CD4-positive, alpha-beta T cell treated with Interleukin-10 for 1 hour (primary cell): Measurements from ENCODE around the gene FAM13C.

ENCODE experiments used
- DNase-seq: peaks from one replicate; pipeline ENCODE4 v3.0.0-alpha.2; 2020

Gene FAM13C

DNA sequence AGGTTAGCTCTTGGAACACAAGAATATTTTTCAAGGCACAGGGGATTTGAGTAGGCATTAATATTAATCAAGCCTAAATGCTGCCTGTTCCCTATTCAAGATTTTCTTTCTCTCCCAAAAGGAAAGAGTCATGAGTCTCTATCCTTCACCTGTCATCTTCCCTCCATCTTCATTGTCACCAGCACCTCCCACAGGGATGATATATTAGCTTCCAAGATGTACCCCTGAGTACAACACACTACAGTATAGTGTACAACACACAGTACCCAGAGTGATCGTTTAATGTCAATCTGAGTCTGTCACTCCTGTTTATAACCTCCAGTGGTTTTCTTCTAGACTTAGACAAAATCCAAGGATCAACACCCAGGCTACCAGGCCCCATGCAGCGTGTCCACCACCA lies 50.1 kb downstream of the FAM13C start:
- no peak for DNase-seq

DNA sequence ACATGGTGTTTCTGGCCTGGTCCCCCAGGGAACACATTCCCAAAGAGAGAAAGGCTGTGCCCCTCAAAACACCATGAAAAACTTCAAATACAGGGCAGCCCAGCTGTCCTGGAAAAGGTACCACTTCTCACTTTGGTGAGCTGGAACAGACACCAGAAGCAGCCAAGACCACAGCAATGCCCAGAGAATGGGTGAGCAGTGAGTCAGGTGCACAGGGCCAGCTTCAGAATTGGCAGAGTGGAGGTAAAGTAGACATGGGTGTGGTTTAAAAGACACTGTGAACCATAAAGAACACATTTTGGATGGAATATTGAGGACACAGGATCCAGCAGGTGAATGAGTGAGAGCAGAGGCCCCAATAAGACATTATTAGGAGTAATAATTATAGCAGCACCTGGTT lies 51.3 kb downstream of the FAM13C start:
- no peak for DNase-seq

DNA sequence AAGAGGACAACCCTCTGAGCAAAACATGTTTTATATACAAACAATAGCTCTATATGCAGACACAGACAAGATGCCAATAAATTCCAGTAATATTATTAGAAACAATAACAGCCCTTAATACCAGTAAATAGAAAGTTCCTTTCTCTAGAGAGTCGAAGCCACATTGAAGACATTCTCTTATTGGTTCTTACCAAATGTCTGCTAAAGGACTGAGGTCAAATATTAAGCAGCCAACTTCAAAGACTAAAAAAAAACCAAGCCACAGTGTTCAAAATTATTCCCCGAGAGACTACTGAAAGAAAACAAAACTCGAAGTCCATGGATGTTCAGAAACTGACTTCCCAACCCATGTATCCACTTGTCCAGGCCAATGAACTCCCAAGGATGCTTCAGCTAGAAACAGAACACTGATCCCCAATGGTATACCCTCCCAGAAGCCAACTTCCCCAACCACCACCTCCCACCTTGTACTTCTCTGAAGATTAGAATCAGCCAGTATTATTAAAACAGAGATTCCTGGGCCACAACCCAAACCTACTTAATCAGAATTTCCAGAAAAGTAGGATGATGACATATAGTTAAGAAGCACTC lies 51.9 kb downstream of the FAM13C start:
- DNase-seq: no peak

DNA sequence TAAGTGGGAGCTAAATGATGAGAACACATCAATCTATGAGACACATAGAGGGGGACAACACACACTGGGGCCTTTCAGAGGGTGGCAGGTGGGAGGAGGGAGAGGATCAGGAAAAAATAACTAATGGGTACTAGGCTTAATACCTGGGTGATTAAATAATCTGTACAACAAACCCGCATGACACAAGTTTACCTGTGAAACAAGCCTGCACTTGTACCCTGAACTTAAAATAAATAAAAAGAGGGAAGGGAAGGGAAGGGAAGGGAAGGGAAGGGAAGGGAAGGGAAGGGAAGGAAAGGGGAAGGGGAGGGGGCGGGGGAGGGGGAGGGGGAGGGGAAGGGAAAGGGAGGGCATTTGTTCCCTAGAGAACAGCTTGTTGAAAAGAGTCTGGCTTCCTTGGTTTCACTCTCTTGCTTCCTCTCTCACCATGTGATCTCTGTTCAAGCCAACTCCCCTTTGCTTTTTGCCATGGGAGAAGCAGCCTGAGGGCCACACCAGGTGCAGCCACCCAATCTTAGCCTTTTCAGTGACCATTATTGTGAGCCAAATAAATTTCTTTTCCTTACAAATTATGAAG lies 57.7 kb downstream of the FAM13C start:
- DNase-seq: no peak

DNA sequence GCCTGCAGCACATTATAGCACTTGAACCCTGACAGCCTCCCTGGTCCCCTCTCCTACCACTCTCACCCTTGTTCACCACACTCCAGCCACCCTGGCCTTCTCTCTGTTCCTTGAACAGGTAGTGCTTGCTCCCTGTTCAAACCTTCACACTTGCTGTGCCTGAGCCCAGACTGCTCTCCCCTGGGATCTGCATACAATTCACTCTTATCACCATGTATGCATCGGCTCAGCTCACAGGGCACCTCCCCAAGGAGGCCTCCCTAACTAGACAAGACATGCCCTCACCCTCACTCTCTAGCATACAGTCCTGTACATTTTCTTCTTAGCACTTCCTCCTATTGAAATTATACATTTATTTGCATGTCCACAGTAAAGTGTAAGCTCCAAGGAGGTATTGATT lies 59.3 kb downstream of the FAM13C start:
- DNase-seq: no peak

DNA sequence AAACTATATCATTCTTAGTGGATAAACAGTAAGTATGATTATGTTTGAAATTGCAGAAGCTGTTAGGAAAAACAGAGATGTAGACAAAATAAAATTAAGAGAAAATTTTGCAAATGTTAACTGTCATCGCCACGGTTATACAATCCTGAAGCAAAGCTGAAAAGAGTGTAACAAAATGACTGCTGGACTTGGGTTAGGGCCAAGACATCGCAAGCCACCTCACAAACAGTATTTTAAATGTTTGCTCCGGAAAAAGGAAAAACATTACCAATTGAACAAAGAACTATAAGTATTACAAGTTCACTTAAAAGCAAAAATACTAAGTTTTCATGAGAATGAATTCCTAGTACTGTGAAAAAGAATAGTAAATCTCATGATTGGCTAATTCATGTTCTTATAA lies 60.0 kb downstream of the FAM13C start:
- DNase-seq: no peak

DNA sequence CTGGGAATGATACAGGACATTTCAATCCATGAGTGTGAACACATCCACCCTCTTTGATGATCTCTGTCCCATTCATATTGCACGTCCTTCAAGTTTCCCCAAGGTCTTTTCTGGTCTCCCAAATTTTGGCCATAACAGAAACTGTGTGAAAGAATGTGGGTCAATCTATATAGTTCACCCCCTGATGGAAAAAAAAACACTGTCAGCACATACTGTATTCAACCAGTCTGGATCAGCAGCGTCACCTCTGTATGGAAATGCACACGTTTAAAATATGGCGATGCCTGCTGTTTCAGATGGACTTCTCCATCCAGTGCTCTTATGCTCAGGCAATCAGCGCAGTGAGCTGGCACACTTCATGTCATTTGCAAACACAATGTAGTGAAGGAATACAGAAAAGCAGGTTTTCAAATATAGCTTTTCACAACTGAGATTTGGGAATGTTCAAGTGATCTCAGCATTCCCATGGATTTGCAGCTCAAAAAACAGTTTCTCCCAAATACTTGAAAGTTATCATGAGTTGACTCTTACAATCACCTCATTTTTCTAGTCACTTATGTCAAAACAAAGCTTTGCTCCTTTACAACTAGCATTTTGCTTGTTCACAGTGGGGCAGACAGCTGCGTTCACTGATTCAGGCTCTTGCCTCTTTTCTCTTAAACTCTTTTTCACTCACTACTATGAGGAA lies 61.1 kb downstream of the FAM13C start:
- DNase-seq: no peak

DNA sequence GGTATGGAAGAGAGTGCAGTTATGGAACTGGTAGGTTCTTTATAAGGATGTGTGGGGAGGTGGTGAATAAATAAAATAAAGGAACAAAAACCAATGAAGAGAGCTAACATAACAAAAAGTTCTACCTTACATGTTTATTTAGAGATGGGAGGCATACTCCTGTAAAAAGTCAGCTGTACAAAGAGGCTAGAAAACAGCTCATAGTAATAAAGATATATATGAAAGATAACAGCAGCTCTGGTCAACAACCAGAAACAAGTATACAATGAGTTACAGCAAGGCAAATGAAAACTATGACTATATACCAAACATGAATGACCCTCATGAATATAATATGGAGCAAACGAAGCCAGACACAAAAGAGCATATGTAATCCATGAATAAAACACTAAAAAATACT lies 62.0 kb downstream of the FAM13C start:
- no peak for DNase-seq

DNA sequence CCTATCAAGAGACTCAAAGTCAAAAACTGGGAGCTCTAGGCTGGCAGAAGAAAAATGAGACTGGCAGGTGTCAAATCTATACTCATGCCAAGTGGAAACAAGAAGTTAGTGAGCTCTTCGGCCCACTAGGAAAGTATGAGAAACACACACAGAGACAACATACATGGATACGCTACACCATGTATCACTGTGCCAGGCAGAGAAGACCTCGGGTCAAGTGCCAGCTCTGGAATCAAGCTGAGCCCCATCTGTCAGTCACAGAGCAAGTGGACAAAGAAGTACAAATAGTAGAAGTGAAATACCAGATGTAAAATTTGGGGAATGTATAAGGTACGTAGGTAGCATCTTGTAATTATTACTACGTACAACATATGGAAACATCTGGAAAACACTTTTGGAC lies 62.4 kb downstream of the FAM13C start:
- DNase-seq: no peak

DNA sequence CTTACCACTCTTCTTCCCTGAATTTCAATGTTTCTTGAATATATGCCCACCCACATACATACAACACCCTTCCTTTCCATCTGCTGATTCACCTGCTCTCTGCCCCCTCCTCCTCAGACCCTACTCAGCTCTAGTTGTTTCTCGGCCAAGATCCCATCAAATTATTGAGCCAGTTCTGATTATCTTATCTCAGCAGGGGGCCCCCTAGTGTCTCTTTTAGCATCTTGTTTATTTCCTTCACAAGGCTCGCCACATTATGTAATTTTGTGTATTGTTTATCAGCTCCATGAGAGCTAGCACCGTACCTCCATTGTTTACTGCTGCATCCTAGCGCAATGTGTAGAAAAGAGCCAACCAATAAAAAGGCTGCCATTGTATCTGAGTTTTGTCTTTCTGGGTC lies 71.9 kb downstream of the FAM13C start:
- DNase-seq: no peak

DNA sequence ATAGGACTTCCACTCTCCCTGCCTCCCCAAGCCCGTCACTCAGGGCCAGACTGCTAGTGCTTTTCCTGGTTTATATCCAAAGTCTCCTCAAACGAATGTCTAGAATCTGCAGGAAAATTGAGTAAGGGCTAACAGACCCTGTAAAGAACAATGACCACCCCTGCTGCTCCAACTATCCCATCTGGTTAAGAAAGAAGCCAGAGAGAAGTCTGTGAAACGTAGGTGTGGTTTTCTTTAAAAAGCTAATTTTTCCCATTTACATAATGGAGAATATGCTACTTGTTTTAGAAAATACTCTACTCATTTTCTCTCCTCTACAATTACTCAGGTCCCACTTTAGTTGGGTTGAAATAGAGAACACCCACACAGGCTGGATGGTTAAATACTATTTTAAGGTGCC lies 72.5 kb downstream of the FAM13C start:
- no peak for DNase-seq

DNA sequence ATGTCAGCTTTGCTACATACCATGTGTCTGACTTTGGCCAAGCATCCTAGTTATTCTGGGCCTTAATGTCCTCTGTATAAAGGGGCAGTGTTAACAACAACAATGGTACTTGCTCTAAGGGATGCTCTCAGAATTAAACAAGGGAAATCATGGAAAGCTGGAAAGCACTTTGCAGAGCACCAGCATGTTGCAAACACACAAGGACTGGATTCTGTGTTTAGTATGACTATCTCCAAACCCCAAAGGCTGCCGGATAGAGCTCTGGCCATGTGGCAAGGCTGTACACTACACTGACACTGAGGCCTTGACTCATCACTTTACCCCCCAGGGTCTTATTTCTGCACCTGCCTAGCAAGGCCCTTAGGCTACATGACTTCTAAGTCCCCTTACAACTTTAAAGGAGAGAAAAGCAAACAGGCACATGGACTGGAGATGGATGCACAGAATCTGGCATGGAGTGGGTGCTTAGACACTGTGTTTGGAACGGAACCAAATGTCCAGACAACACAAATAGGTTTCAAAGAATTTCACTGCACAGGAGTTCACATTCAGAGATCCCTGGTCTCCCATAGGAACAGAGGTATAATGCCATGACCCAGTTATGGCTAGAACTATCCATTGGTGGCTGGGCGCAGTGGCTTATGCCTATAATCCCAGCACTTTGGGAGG lies 74.6 kb downstream of the FAM13C start:
- DNase-seq: no peak

DNA sequence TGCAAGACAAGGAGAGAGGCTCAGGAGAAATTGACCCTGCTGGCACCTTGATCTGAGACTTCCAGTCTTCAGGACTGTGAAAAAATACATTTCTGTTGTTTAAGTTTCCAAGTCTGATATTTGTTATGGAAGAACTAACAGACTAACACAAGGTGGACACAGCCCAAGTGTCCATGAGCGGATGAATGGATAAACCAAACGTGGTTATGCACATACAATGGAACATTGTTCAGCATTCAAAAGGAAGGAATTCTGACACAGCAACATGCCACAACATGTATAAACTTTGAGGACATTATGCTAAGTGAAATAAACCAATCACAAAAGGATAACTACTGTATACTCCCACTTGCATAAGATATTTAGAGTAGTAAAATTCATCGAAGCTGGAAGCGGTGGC lies 76.5 kb downstream of the FAM13C start:
- no peak for DNase-seq

DNA sequence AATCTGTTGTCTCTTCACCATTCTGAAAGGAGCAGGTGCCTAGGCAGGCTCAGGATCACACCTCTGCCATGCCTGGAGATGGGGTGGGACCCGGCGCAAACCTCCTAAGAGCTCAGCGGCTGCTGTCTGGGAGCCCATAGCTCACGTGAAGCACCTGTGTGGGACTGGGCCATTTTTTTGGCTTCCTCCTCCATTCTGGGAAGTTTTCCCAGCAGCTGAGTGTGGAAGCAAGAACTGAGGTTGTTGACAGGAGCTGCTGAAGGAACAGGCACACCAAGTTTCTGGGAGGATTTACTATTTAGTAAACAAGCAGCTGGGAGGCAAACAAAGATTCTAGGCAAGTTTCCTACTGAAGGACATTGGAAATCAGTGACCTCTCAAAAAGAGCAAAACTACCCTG lies 77.3 kb downstream of the FAM13C start:
- DNase-seq: no peak

DNA sequence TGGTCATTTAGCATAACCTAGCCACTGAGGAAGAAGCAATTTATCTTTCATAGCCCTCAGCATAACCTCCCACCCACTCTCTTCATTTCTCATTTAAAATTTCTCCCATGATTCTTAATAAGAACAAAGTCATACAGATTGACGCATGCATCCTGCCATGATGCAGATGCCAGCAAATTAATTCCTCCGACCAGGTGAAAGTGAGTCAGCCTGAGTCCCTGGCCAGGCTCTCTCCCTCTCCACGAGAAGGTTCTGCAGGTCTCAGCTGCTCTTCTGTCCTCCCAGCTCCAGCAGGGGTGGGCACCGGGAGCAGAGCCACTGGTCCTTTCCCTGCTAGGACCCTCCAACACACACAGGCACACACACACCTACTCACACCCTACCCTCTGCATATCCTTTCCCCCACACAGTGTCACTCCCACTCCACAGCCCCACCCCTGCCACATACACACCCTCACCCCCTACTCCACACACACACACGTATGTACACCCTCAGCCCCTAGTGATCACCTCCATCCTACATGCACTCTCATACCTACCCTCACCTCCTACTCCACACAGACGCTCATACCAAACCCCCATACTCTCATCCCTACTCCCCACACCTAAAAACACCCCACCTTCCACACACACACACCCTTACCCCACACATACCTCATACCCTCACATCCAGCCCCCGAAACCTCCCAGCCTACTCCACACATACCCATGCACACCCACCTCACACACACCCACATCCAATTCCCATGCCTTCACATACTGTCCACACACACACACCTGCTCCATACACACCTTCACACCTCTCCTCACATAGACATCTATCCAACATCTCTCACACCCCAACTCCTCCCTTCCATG lies 78.0 kb downstream of the FAM13C start:
- DNase-seq: no peak

DNA sequence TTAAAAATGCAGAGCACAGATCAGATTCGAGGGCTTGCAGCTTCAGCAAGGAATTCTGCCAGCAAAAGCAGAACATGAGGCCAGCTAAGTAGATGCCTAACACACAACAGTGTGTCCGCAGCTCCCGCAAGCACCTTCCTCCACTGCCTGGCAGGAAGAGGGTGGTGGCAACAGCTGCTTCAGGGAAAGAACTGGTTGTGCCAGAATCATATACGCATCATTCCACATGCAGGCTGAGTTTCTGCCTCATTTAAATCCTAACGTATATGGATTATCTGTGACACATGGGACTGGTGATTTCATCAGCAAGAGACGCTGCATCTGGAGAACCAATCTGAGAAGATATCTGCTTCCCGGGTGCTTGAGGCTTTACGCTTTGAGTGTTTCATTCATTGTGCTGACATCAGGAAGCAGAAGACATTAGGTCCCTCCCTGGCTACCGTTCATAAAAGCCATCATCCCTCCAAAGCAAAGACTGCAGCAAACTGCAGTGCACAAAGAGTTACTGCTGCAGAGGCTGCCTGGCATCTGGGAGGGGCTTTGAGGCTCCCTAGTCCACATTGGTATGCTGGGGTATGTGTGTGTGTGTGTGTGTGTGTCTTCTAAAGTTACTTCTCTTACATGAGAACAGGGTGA lies 78.8 kb downstream of the FAM13C start:
- no peak for DNase-seq

DNA sequence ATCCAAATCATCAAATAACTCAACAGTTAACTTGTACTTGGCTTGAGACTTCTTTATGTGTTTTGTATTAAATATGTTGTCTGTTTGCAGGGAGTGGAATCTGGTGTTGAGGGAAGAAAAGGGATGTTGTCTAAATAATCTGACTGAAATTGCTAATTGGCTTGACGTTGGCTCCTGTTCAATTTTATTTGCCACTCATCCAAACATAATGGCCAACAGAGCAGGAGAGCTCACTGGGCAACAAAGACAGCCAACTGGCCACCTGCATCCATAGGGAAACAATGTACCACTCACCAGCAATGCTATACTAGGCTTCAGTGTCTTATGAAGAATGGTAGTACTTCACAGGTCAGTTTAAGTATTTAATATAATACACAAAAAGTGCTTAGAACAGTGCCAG lies 80.5 kb downstream of the FAM13C start:
- no peak for DNase-seq

DNA sequence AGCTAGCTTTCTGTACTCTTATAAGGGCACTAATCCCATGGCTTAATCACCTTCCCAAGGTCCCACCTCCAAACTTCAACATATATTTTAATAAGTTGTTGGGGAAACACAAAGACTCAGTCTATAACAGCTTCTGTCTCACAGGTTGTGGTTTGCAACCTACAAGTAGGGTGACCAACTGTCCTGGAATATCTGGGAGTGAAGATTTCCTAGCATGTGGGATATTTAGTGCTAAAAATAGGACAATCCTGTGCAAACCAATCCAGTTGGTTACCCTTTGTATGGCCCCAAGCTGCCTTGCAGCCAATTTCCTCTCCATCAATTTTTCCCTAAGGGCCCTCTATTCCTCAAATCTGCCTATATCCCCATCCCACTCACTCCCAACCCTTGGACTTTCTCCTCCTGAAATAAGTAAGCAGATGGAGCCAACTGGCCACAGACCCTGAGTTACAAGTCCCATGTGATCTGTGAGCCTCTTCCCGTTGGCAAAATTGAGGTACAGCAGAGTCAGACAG lies 82.3 kb downstream of the FAM13C start:
- no peak for DNase-seq

DNA sequence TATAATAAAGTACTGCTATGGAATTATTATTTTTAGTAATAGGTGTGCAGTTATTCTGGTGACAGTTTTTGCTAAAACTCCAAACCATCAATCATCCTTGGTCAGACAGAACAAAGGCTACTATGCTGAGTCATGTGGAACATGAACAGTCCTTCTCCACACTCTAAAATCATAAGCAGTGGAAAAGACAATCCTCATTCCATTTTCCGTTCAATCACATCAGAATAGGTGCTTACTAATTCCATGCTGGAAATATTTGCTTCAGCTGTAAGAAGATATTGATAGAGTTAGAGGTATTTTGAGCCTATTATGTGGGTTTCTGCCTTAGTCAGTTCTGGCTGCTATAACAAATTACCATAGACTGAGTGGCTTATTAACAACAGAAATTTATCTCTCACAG lies 82.9 kb downstream of the FAM13C start:
- DNase-seq: no peak

DNA sequence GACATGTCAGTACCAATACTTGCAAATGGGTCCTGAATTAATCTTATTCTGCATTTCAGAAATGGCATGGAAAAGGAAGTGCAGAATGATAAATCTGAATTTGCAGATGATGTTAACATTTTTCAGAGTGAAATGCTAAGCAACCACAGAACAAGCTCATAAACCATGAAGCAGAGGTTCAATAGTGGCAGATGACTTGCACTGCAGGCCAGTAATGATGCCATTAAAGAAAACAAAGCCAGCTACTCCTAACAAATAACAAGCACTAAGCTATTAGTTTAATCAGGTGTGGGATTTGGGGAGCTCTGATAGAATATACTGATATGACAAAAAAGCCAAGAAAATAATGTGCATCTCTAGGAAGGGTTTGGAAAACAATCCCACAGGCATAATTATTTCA lies 85.4 kb downstream of the FAM13C start:
- no peak for DNase-seq

DNA sequence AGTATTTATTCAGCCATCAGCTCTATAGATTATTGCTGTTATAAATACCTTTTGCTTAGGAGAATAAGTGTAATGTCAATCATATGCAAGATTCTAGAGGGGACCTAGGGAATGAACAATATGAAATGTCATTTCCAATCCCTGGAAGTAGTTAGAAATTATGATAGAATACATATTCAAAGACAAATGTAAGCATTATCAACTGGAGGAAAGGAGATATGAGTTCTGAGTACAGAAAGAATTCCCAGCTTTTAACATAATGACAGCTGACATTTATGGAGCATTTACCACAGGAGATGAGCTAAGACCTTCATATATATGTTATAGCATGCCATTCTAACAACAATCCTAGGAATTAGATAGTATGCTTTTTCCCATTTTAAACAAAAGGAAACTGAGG lies 86.2 kb downstream of the FAM13C start:
- DNase-seq: no peak

DNA sequence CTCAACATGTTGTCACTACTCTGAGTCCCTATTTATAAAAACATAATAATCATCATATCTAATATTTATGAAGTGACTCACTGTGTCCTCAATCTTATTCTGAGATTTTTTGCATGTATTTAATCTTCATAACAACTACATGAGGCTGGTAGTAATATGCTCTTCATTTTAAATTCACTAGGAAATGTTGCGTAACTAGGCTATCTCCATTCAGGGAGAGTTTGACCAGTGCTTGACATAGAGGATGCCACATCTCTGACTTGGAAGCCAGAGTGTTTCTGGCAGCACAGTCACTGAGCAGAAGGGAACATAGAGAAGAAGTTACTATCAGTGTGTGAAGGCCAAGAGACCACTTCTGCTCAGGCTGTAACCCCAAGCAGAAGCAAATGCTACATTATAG lies 88.9 kb downstream of the FAM13C start:
- no peak for DNase-seq

DNA sequence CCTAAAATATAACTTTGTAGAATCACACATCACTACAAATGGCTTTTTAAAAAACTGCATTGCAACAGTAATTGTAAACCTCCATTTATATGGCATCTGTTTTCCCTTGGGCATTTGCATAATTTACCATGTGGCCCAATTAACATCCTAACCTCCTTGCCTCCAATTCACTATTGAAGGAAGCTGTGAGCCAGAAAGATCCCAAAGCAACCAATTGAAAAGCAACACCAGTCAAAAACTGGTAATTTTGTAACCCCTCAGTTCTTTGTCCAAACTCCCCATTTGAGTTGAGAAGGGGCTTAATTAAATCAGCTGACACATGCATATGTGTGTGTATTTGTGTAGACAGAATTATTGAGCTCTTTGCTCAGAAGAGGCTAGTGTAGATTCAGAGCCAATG lies 90.3 kb downstream of the FAM13C start:
- no peak for DNase-seq
